SU-DHL-6 (cell line): ENCODE measurements around the gene SF3B2.

Source experiments
- H2AFZ ChIP-seq: fragments of 200-600 bp; sonication (generic); 2 replicates; pipeline ENCODE4 v1.6.1; 2014; ENCODE audit warnings: low read depth, mild to moderate bottlenecking, moderate library complexity, mixed read lengths, antibody characterized with exemption, low read length; ENCODE audit not compliant: severe bottlenecking
- H3F3A ChIP-seq: fragments of 200-600 bp; shearing (Covaris generic); 2 replicates; pipeline ENCODE4 v1.6.0; 2016; ENCODE audit warnings: antibody characterized with exemption, mild to moderate bottlenecking; ENCODE audit not compliant: insufficient read depth
- H3K27ac ChIP-seq: fragments of 200-600 bp; sonication (generic); 2 replicates; pipeline ENCODE4 v1.5.1; 2016; ENCODE audit warnings: low read depth, mild to moderate bottlenecking, low read length, moderate library complexity, mixed read lengths
- H3K27me3 ChIP-seq: fragments of 200-600 bp; sonication (generic), shearing (Covaris generic); 2 replicates; pipeline ENCODE4 v1.6.0; 2014; ENCODE audit warnings: mild to moderate bottlenecking, low read length
- H3K36me3 ChIP-seq: fragments of 200-600 bp; sonication (generic); 2 replicates; pipeline ENCODE4 v1.6.1; 2014; ENCODE audit warnings: mild to moderate bottlenecking, low read length, mixed read lengths
- H3K4me2 ChIP-seq: fragments of 300-600, 200-600 bp; shearing (Covaris generic), sonication (generic); 2 replicates; pipeline ENCODE4 v1.6.0; 2014; ENCODE audit warnings: low read length, low read depth, mild to moderate bottlenecking; ENCODE audit not compliant: poor library complexity, severe bottlenecking
- H3K4me3 ChIP-seq: fragments of 200-600 bp; sonication (generic); 2 replicates; pipeline ENCODE4 v1.5.1; 2014; ENCODE audit warnings: antibody characterized with exemption, low read length, mild to moderate bottlenecking, mixed read lengths; ENCODE audit not compliant: insufficient read depth, poor library complexity, severe bottlenecking
- H3K79me2 ChIP-seq: fragments of 200-600 bp; sonication (generic); 2 replicates; pipeline ENCODE4 v1.6.1; 2014; ENCODE audit warnings: mild to moderate bottlenecking, low read length, moderate library complexity; ENCODE audit not compliant: insufficient read depth
- H3K9ac ChIP-seq: fragments of 200-600 bp; sonication (generic); 2 replicates; pipeline ENCODE4 v1.7.0; 2014; ENCODE audit warnings: mild to moderate bottlenecking, low read length
- H3K9me2 ChIP-seq: fragments of 200-600 bp; sonication (generic); replicated peaks from 2 replicates; pipeline ENCODE4 v1.6.1; 2014; ENCODE audit warnings: low read length; ENCODE audit not compliant: insufficient read depth
- H3K9me3 ChIP-seq: fragments of 200-600 bp; sonication (generic); 2 replicates; pipeline ENCODE4 v1.6.1; 2014; ENCODE audit warnings: low read length, mixed read lengths; ENCODE audit not compliant: insufficient read depth
- H4K20me1 ChIP-seq: fragments of 200-600 bp; sonication (generic); 2 replicates; pipeline ENCODE4 v1.6.1; 2014; ENCODE audit warnings: low read depth, mild to moderate bottlenecking, antibody characterized with exemption, low read length, moderate library complexity, mixed read lengths
- EZH2phosphoT487 ChIP-seq: fragments of 200-600 bp; sonication (generic), shearing (Covaris generic); conservative IDR thresholded peaks from 2 replicates; pipeline ENCODE4 v1.6.1; 2018; ENCODE audit warnings: mild to moderate bottlenecking, antibody characterized with exemption, low read length, moderate library complexity, mixed read lengths
- TF ChIP-seq, protein P1 (sequence below): fragments of 200-600 bp; sonication (generic); IDR thresholded peaks from one replicate; pipeline ENCODE4 v1.5.1; 2017; ENCODE audit warnings: antibody characterized with exemption, mild to moderate bottlenecking, low read length, moderate library complexity; ENCODE audit not compliant: insufficient read depth, poor library complexity, severe bottlenecking

SF3B2 gene

DNA sequence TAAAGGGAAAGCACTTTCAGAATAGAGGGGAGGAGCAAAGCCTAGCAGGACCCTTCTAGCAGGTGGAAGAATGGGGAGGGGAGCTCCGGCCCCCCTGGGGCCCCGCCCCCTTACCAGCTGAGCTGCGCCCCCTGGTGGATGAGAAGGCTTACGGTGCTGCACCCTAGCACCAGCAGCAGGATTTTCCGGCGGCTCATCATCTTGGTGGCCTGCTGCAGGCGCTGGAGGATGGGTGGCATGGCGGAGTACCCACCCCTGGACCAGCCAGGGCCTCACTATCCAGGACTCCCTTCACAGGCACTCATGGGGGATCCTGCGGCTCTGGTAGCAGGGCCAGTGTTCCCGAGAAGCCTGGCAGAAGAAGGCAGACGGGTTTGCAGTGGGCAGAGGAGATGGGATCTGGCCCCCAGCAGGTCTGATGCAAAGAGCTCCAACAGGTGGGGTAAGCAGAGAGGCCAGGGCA is 7.0 kb upstream of the SF3B2 start:
- Histone ChIP-seq H2AFZ (peak overlapping the region; percentile 40), H3K36me3 (no peaks in the 10 kb centered on the region), H3K4me3 (no peak overlapping the region), H3K9ac (peak overlapping the region; percentile 15; the same call in 1 of the 2 replicates), H3K27me3 (no peaks in the 10 kb centered on the region), H3K9me3 (no peaks in the 10 kb centered on the region), H4K20me1 (no peaks in the 10 kb centered on the region), H3K27ac (no peak overlapping the region), H3K9me2 (no peaks in the 10 kb centered on the region), H3K79me2 (no peaks in the 10 kb centered on the region), H3K4me2 (peak overlapping the region; percentile 51), H3F3A (no peaks in the 10 kb centered on the region)
- no peak for TF ChIP-seq EZH2phosphoT487
- TF ChIP-seq, protein P1, sequence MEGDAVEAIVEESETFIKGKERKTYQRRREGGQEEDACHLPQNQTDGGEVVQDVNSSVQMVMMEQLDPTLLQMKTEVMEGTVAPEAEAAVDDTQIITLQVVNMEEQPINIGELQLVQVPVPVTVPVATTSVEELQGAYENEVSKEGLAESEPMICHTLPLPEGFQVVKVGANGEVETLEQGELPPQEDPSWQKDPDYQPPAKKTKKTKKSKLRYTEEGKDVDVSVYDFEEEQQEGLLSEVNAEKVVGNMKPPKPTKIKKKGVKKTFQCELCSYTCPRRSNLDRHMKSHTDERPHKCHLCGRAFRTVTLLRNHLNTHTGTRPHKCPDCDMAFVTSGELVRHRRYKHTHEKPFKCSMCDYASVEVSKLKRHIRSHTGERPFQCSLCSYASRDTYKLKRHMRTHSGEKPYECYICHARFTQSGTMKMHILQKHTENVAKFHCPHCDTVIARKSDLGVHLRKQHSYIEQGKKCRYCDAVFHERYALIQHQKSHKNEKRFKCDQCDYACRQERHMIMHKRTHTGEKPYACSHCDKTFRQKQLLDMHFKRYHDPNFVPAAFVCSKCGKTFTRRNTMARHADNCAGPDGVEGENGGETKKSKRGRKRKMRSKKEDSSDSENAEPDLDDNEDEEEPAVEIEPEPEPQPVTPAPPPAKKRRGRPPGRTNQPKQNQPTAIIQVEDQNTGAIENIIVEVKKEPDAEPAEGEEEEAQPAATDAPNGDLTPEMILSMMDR: peak; percentile 86

DNA sequence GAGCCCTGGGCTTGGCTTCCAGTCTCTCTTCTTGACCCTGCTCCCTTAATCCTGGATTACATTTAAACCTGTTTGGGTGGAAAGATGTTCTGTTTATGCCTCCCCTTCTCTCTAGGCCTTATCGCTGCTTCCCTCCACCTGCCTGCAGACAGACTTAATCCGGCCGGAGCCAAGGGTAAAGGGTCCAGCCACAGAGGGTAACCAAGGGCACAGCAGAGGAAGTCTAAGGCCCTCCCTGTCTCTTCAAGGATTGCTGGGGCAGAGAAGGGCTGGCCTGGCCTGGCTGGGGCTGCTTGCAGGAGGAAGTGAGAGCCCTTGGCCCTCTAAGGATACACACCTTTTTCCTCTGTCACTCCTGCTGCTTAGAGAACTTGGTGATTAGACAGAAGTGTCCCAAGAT is 5.3 kb upstream of the SF3B2 start:
- Histone ChIP-seq H3K27me3 (no peaks in the 10 kb centered on the region), H3K4me3 (no peak overlapping the region), H3K9me2 (no peaks in the 10 kb centered on the region), H4K20me1 (no peaks in the 10 kb centered on the region), H3F3A (no peaks in the 10 kb centered on the region), H3K4me2 (no peak overlapping the region), H3K79me2 (no peaks in the 10 kb centered on the region), H2AFZ (no peak overlapping the region), H3K9ac (no peak overlapping the region), H3K36me3 (no peaks in the 10 kb centered on the region), H3K9me3 (no peaks in the 10 kb centered on the region), H3K27ac (no peak overlapping the region)
- TF ChIP-seq EZH2phosphoT487: no peak
- TF ChIP-seq, protein P1: no peak

GRCh38 chr11:66047541-66048365 is 4.4 kb upstream of the SF3B2 start:
- Histone ChIP-seq H3K4me2 (no peak overlapping the region), H4K20me1 (no peaks in the 10 kb centered on the region), H3K27ac (no peak overlapping the region), H3K9ac (no peak overlapping the region), H3K27me3 (no peaks in the 10 kb centered on the region), H3F3A (no peaks in the 10 kb centered on the region), H3K79me2 (peaks cover 6% of the 10 kb centered on the region), H2AFZ (no peak overlapping the region), H3K9me3 (no peaks in the 10 kb centered on the region), H3K4me3 (no peak overlapping the region), H3K36me3 (no peaks in the 10 kb centered on the region), H3K9me2 (no peaks in the 10 kb centered on the region)
- TF ChIP-seq EZH2phosphoT487: no peak
- TF ChIP-seq, protein P1: no peak
